ENCODE data around the gene TM7SF2. TPM values are rescaled to one million over a fixed set of nuclear protein-coding genes. Genes with fewer than 3 reads are reported as not detected.

TM7SF2 gene
- total and polyA plus RNA-seq, 2 of the 13 experiments (the other 11 are each of a cell fraction or from before 2014, with no cell fraction given) = 56.0 to 66.9 TPM

- TF ChIP-seq FOSL2 (CRISPR knock-in tag; IDR thresholded peaks at IDR 0.05) (no peak), HDAC2 (CRISPR knock-in tag; IDR thresholded peaks at IDR 0.05) (no peak), ZNF3 (CRISPR knock-in tag; IDR thresholded peaks at IDR 0.05) (no peak), FOXC1 (CRISPR knock-in tag; IDR thresholded peaks at IDR 0.05; ENCODE audit: borderline replicate concordance) (peak; percentile 66; the same call in 1 of the 2 replicates), PRDM4 (CRISPR knock-in tag; IDR thresholded peaks at IDR 0.05; ENCODE audit: borderline replicate concordance) (no peak), BRD4 (CRISPR knock-in tag; IDR thresholded peaks at IDR 0.05) (no peak), HMG20B (CRISPR knock-in tag; conservative IDR thresholded peaks at IDR 0.05) (no peak), ZNF614 (CRISPR knock-in tag; IDR thresholded peaks at IDR 0.05; ENCODE audit: borderline replicate concordance) (0 out of 2 replicates have a peak, but pooled peaks have one; percentile 44), CEBPG (CRISPR knock-in tag; IDR thresholded peaks at IDR 0.05) (no peak), ZFX (CRISPR knock-in tag; IDR thresholded peaks at IDR 0.05; ENCODE audit: low read depth) (peak; percentile 64; the same call in 1 of the 2 replicates), KDM2A (CRISPR knock-in tag; IDR thresholded peaks at IDR 0.05; ENCODE audit: borderline replicate concordance, low read depth) (peak; percentile 82; the same call in 1 of the 2 replicates), ZNF687 (CRISPR knock-in tag; IDR thresholded peaks at IDR 0.05) (peak; percentile 58), HNF4G (IDR thresholded peaks at IDR 0.05; ENCODE audit: borderline replicate concordance, low read depth, low read length) (no peak), HNF4G (CRISPR knock-in tag; IDR thresholded peaks at IDR 0.05; ENCODE audit: borderline replicate concordance, low read depth) (0 out of 2 replicates have a peak, but pooled peaks have one; percentile 31), ZNF543 (CRISPR knock-in tag; IDR thresholded peaks at IDR 0.05) (no peak), ZBTB20 (CRISPR knock-in tag; IDR thresholded peaks at IDR 0.05; ENCODE audit: borderline replicate concordance, low read depth) (no peak), TSC22D2 (CRISPR knock-in tag; IDR thresholded peaks at IDR 0.05; ENCODE audit: borderline replicate concordance) (0 out of 2 replicates have a peak, but pooled peaks have one; percentile 44), SSRP1 (CRISPR knock-in tag; IDR thresholded peaks at IDR 0.05) (no peak), POLR2G (IDR thresholded peaks at IDR 0.05; ENCODE audit: low read depth, low read length) (peak; percentile 47), KMT2A (CRISPR knock-in tag; IDR thresholded peaks at IDR 0.05) (peak; percentile 55), ATF2 (CRISPR knock-in tag; IDR thresholded peaks at IDR 0.05) (no peak), ZNF546 (CRISPR knock-in tag; conservative IDR thresholded peaks at IDR 0.05) (no peak), ZC3H13 (CRISPR knock-in tag; IDR thresholded peaks at IDR 0.05) (no peak)
Measured at GRCh38 chr11:65110354-65110861, 1.3 kb upstream of the TM7SF2 start (continued).

Measured in HepG2 (cell line).